OCI-LY3 (cell line): ENCODE data around the gene ARHGEF11.

Experiments used
- H2AFZ ChIP-seq: fragments of 200-600, 300-600 bp; shearing (Covaris generic); 2 replicates; pipeline ENCODE4 v1.6.0; 2014; ENCODE audit warnings: antibody characterized with exemption, low read depth, low read length
- H3K27ac ChIP-seq: fragments of 200-600, 300-600 bp; sonication (generic); 2 replicates; pipeline ENCODE4 v1.5.1; 2014; ENCODE audit warnings: mild to moderate bottlenecking, low read length, moderate library complexity, mixed read lengths
- H3K27me3 ChIP-seq: fragments of 200-600, 300-600 bp; sonication (generic); 2 replicates; pipeline ENCODE4 v1.6.1; 2014; ENCODE audit warnings: low read depth, low read length, mixed read lengths
- H3K36me3 ChIP-seq: fragments of 200-600, 300-600 bp; sonication (generic); replicated peaks from 2 replicates; pipeline ENCODE3; 2014; ENCODE audit warnings: low read depth, low read length, mixed read lengths
- H3K4me1 ChIP-seq: fragments of 300-600, 200-600 bp; sonication (generic); 2 replicates; pipeline ENCODE4 v1.6.1; 2014; ENCODE audit warnings: low read length, mixed read lengths
- H3K4me2 ChIP-seq: fragments of 200-600, 300-600 bp; sonication (generic); 2 replicates; pipeline ENCODE4 v1.6.1; 2014; ENCODE audit warnings: low read length, mixed read lengths
- H3K4me3 ChIP-seq: fragments of 300-600, 200-600 bp; sonication (generic); 2 replicates; pipeline ENCODE4 v1.5.1; 2014; ENCODE audit warnings: antibody characterized with exemption, mild to moderate bottlenecking, low read length, moderate library complexity
- H3K79me2 ChIP-seq: fragments of 300-600, 200-600 bp; shearing (Covaris generic); 2 replicates; pipeline ENCODE4 v1.6.1; 2014; ENCODE audit warnings: mild to moderate bottlenecking, low read length, mixed read lengths
- H3K9ac ChIP-seq: fragments of 300-600, 200-600 bp; shearing (Covaris generic); 2 replicates; pipeline ENCODE4 v1.6.0; 2014; ENCODE audit warnings: mild to moderate bottlenecking, low read length, moderate library complexity
- H3K9me3 ChIP-seq: fragments of 200-600, 300-600 bp; shearing (Covaris generic); 2 replicates; pipeline ENCODE4 v1.6.1; 2014; ENCODE audit warnings: low read length, mixed read lengths; ENCODE audit not compliant: insufficient read depth
- H4K20me1 ChIP-seq: fragments of 200-600, 300-600 bp; sonication (generic); 2 replicates; pipeline ENCODE4 v1.6.1; 2016; ENCODE audit warnings: low read length, mixed read lengths; ENCODE audit not compliant: insufficient read depth
- CTCF ChIP-seq: fragments of 200-600, 300-600 bp; sonication (generic); IDR thresholded peaks from 2 replicates; pipeline ENCODE4 v1.5.1; 2014; ENCODE audit warnings: antibody characterized with exemption, low read length, low read depth
- EZH2phosphoT487 ChIP-seq: fragments of 200-600 bp; shearing (Covaris generic); IDR thresholded peaks from 2 replicates; pipeline ENCODE4 v1.6.1; 2018; ENCODE audit warnings: antibody characterized with exemption, mixed run types, low read depth

Gene ARHGEF11

DNA sequence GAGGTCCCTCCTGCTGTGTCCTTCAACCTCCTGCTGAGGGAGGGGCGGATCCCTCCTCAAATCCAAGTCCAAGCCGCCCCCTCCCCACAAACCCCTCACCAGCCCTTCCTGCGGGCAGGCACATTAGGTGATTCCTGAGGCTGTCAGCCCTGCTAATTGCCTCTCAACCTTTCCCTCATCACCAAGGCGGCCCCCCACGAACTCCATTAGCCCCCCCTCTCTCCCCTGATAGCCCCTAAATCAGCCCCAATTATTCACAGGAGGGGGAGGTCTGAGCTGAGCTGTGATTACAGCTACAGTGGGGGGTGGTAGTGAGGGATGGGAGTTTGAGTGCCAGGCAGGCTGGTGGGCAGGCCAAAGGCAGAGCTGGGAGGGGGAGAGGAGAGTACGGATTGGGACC, 157.8 kb downstream of the ARHGEF11 start:
- H3K4me3 ChIP-seq: no peak overlapping the region
- no peak overlapping the region for H3K4me2 ChIP-seq
- H2AFZ ChIP-seq: no peak overlapping the region
- H3K36me3 ChIP-seq: no peaks in the 10 kb centered on the region
- H3K9me3 ChIP-seq: no peaks in the 10 kb centered on the region
- no peak overlapping the region for H3K9ac ChIP-seq
- H3K27me3 ChIP-seq: peaks cover 39% of the 10 kb centered on the region
- no peak for TF ChIP-seq EZH2phosphoT487
- no peak for TF ChIP-seq CTCF
- H3K27ac ChIP-seq: no peak overlapping the region
- H3K79me2 ChIP-seq: no peaks in the 10 kb centered on the region
- H3K4me1 ChIP-seq: peaks cover 4% of the 10 kb centered on the region; the same call in 1 of the 2 replicates
- H4K20me1 ChIP-seq: no peaks in the 10 kb centered on the region

DNA sequence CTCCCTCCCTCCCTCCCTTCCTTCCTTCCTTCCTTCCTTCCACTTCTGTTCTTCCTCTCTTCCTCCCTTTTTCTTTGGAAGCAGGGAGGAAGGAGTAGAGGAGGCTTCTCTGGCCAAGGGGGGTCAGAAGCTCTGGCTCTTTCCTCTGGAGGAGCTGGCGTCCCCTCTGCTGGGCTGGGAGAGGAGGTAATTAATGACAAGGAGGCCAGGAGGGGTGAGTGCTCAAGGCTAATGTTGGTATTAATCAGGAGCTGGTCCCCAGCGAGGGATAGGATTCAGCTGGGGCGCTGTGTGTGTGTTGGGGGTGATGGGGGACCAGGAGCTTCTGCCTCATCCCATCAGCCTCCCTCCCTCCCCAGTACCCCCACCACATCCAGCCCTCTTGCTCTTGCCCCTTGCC, 158.2 kb downstream of the ARHGEF11 start:
- Histone ChIP-seq H3K36me3 (no peaks in the 10 kb centered on the region), H3K4me2 (no peak overlapping the region), H3K4me3 (no peak overlapping the region), H3K9ac (no peak overlapping the region), H3K9me3 (no peaks in the 10 kb centered on the region), H3K4me1 (peaks cover 4% of the 10 kb centered on the region; the same call in 1 of the 2 replicates), H4K20me1 (no peaks in the 10 kb centered on the region), H2AFZ (no peak overlapping the region), H3K27me3 (peaks cover 39% of the 10 kb centered on the region), H3K27ac (no peak overlapping the region), H3K79me2 (no peaks in the 10 kb centered on the region)
- TF ChIP-seq CTCF: no peak
- TF ChIP-seq EZH2phosphoT487: no peak

DNA sequence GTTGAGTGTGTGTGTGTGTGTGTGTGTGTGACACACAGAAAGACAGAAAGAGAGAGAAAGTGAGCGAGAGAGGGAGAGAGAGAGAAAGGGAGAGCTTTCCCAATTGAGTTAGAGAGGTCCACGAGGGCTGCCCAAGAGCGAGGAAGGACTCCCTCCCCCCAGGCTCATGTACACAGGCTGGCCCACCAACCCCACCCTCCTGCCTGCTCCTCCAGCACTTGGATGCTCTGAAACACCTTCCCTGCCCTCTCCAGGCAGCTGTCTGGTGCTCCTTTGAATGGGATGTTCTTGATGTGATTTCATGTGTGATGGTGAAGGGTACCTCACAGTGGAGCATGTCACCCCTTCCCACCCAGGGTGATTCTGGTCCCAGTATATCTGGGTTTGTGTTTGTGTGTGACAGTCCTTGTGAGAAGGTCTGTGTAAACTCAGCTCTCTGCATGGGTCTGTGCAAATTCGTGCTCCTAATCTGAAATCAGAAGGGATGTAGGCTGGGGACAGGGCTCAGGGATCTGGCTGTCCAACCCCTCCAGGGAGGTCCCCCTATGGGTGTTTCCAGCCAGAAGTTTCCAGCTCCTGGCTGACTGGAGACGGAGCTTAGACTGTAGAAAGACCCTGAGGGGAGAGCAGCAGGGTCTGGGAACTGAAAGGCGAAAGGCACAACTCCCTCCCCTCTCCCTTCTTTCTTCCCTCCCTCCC, 158.8 kb downstream of the ARHGEF11 start:
- H3K9ac ChIP-seq: no peak overlapping the region
- H3K9me3 ChIP-seq: no peaks in the 10 kb centered on the region
- H3K36me3 ChIP-seq: no peaks in the 10 kb centered on the region
- H3K79me2 ChIP-seq: no peaks in the 10 kb centered on the region
- no peak overlapping the region for H3K4me3 ChIP-seq
- H3K27me3 ChIP-seq: peaks cover 39% of the 10 kb centered on the region
- TF ChIP-seq EZH2phosphoT487: no peak
- no peak for TF ChIP-seq CTCF
- H3K27ac ChIP-seq: no peak overlapping the region
- H4K20me1 ChIP-seq: no peaks in the 10 kb centered on the region
- H2AFZ ChIP-seq: no peak overlapping the region
- H3K4me1 ChIP-seq: peaks cover 4% of the 10 kb centered on the region; the same call in 1 of the 2 replicates
- H3K4me2 ChIP-seq: no peak overlapping the region

DNA sequence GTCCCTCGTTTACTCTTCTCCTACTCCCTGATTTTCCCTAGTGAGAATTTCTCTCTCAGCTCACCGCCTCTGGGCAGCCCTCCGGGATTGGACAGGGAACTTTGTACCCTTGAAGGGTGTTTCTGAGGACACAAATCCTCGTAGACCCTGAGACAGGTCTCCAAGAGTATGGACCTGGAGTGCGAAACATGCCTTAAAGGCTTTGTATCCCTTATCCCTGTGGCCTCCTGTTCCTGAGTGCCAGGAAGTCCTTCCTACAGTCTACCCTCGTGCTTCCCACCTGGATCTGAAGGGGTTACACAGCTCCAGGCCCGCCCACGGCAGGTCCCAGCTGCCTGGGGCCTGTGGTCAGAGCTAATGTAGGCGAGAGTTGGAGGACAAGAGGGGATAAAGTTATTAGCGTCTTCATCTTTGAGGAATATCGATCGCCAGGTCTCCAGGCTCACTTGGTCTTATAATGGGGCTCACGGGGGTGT, 159.6 kb downstream of the ARHGEF11 start:
- Histone ChIP-seq H3K4me3 (no peak overlapping the region), H3K9me3 (no peaks in the 10 kb centered on the region), H3K36me3 (no peaks in the 10 kb centered on the region), H3K4me1 (peaks cover 4% of the 10 kb centered on the region; the same call in 1 of the 2 replicates), H3K9ac (no peak overlapping the region), H2AFZ (no peak overlapping the region), H3K27ac (no peak overlapping the region), H3K27me3 (peaks cover 32% of the 10 kb centered on the region), H4K20me1 (no peaks in the 10 kb centered on the region), H3K79me2 (no peaks in the 10 kb centered on the region), H3K4me2 (no peak overlapping the region)
- TF ChIP-seq EZH2phosphoT487 (no peak), CTCF (no peak)
